Osteoblast (primary cell): ENCODE results near the gene PIK3IP1. TPM values are rescaled to one million over a fixed set of nuclear protein-coding genes. Genes with fewer than 3 reads are reported as not detected.
A peak's percentile ranks its signal among the peaks of the same experiment; 100 is the strongest.
"Not testable (repeated sequence)": the region's sequence is repeated elsewhere in the genome, so short reads cannot be mapped to it uniquely, and the experiment has no call there.

ENCODE experiments used
- DNase-seq: peaks from one replicate; pipeline ENCODE4 v3.0.0; 2011; ENCODE audit warnings: low spot score, mixed read lengths; ENCODE audit not compliant: insufficient read length; ENCODE audit errors: missing footprints
- H2AFZ ChIP-seq: 2 replicates; pipeline ENCODE4 v1.6.0; 2011; ENCODE audit warnings: mild to moderate bottlenecking, low read length
- H3K27ac ChIP-seq: 2 replicates; pipeline ENCODE4 v1.5.1; 2011; ENCODE audit warnings: mild to moderate bottlenecking, low read depth, low read length, moderate library complexity
- H3K27me3 ChIP-seq: 2 replicates; pipeline ENCODE4 v1.6.0; 2012; ENCODE audit warnings: mild to moderate bottlenecking, control low read depth, inconsistent platforms, low read length, moderate library complexity; ENCODE audit not compliant: insufficient read depth
- H3K36me3 ChIP-seq: 2 replicates; pipeline ENCODE4 v1.5.1; 2011; ENCODE audit warnings: mild to moderate bottlenecking, low read length, control low read depth, moderate library complexity; ENCODE audit not compliant: insufficient read depth
- H3K4me1 ChIP-seq: 2 replicates; pipeline ENCODE4 v1.5.1; 2011; ENCODE audit warnings: mild to moderate bottlenecking, low read length, control low read depth, moderate library complexity; ENCODE audit not compliant: insufficient read depth
- H3K4me2 ChIP-seq: 2 replicates; pipeline ENCODE4 v1.6.0; 2011; ENCODE audit warnings: mild to moderate bottlenecking, low read length; ENCODE audit not compliant: insufficient read depth
- H3K4me3 ChIP-seq: fragments of 200-600 bp; sonication (generic); 3 replicates; pipeline ENCODE4 v1.5.1; 2012; ENCODE audit warnings: mild to moderate bottlenecking, low read length, inconsistent platforms; ENCODE audit not compliant: insufficient read depth
- H3K79me2 ChIP-seq: 2 replicates; pipeline ENCODE4 v1.6.0; 2012; ENCODE audit warnings: mild to moderate bottlenecking, low read length, control low read depth, inconsistent platforms; ENCODE audit not compliant: insufficient read depth
- H3K9me3 ChIP-seq: 2 replicates; pipeline ENCODE4 v1.5.1; 2011; ENCODE audit warnings: low read depth, low read length, control low read depth
- H4K20me1 ChIP-seq: 2 replicates; pipeline ENCODE4 v1.6.0; 2012; ENCODE audit warnings: mild to moderate bottlenecking, low read length, control low read depth; ENCODE audit not compliant: insufficient read depth
- CTCF ChIP-seq: IDR thresholded peaks from 2 replicates; pipeline ENCODE4 v1.5.1; 2011; ENCODE audit warnings: mild to moderate bottlenecking, low read depth, low read length, moderate library complexity; ENCODE audit errors: extremely low read depth
- total RNA-seq: library from RNA; depleted of rRNA; stranded (reverse); fragments of >200 nt; gene quantifications from 2 replicates; pipeline ENCODE4 v1.2.3, GENCODE V29; 2012

The PIK3IP1 gene
- total RNA-seq, 1 donor: 31.5 TPM

DNA sequence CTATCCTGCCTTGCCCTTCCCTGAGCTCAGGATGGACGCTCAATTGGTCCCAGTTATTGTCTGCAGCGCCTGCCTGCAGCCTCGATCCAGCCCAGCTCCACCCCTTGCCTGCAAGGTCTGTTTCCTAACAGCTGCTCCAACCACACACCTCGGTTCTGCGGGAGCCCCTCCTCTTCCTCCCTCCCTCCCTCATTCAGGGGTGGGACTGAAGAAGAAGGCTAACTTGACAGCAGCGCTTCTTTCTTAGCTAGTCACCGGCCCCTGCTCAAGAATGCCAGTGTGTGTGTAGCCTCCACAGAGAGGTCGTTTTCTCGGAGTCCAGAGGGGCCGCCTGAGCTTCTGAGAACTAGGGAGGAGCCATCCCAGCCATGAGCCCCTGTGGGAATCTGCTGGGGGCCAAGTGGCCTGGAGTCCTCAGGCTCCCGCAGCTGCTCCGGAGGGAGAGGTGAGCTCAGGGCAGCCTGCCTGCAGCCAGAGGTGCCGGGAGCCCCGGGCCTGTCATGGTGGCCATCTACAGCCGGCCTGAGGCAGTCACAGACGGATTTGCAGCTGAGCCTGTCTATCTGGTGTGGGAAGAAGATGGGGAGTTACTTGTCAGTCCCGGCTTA, 44.0 kb downstream of the PIK3IP1 start:
- no peak for TF ChIP-seq CTCF
- H4K20me1 ChIP-seq: peaks cover 19% of the 10 kb centered on the region
- H3K27ac ChIP-seq: peak overlapping the region; percentile 54
- no peaks in the 10 kb centered on the region for H3K36me3 ChIP-seq
- peak; percentile 96 for DNase-seq
- H3K4me3 ChIP-seq: peak overlapping the region; percentile 77
- peaks cover 45% of the 10 kb centered on the region for H3K79me2 ChIP-seq
- H3K4me1 ChIP-seq: peaks cover 48% of the 10 kb centered on the region
- no peaks in the 10 kb centered on the region for H3K9me3 ChIP-seq
- H3K4me2 ChIP-seq: peak overlapping the region; percentile 92
- H3K27me3 ChIP-seq: no peaks in the 10 kb centered on the region
- peak overlapping the region; percentile 73 for H2AFZ ChIP-seq

GRCh38 chr22:31247726-31248125, 44.6 kb downstream of the PIK3IP1 start:
- Histone ChIP-seq H3K9me3 (no peaks in the 10 kb centered on the region), H3K4me2 (peak overlapping the region; percentile 92), H3K79me2 (peaks cover 40% of the 10 kb centered on the region), H3K36me3 (no peaks in the 10 kb centered on the region), H3K27ac (peak overlapping the region; percentile 54), H3K4me1 (peaks cover 52% of the 10 kb centered on the region), H3K27me3 (no peaks in the 10 kb centered on the region), H2AFZ (peak overlapping the region; percentile 73), H3K4me3 (peak overlapping the region; percentile 77), H4K20me1 (peaks cover 15% of the 10 kb centered on the region)
- no peak for DNase-seq
- TF ChIP-seq CTCF: no peak

GRCh38 chr22:31246687-31247086, 45.6 kb downstream of the PIK3IP1 start:
- no peak for DNase-seq
- no peaks in the 10 kb centered on the region for H3K9me3 ChIP-seq
- no peak overlapping the region for H3K4me2 ChIP-seq
- TF ChIP-seq CTCF: no peak
- no peak overlapping the region for H3K27ac ChIP-seq
- H3K4me3 ChIP-seq: no peak overlapping the region
- H3K4me1 ChIP-seq: peaks cover 62% of the 10 kb centered on the region
- H2AFZ ChIP-seq: no peak overlapping the region
- H3K36me3 ChIP-seq: no peaks in the 10 kb centered on the region
- no peaks in the 10 kb centered on the region for H3K27me3 ChIP-seq
- H4K20me1 ChIP-seq: peaks cover 11% of the 10 kb centered on the region
- H3K79me2 ChIP-seq: peaks cover 35% of the 10 kb centered on the region

DNA sequence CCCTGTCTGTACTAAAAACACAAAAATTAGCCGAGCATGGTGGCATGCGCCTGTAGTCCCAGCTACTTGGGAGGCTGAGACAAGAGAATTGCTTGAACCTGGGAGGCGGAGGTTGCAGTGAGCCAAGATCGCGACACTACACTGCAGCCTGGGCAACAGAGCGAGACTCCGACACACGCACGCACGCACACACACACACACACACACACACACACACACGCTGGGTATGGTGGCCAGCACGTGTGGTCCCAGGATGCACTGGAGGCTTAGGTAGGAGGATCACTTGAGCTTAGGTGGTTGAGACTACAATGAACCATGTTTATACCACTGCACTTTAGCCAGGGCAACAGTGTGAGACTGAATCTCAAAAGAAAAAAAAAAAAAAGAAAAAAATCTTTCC, 46.3 kb downstream of the PIK3IP1 start:
- not testable (repeated sequence) for H3K27ac ChIP-seq
- peaks cover 69% of the 10 kb centered on the region for H3K4me1 ChIP-seq
- peaks cover 28% of the 10 kb centered on the region for H3K79me2 ChIP-seq

More for the DNA sequence above, 46.3 kb downstream of the PIK3IP1 start:
- not testable (repeated sequence) for H3K9me3 ChIP-seq, H3K27me3 ChIP-seq, H3K36me3 ChIP-seq, H3K4me3 ChIP-seq, H3K4me2 ChIP-seq, H2AFZ ChIP-seq, H4K20me1 ChIP-seq, DNase-seq
